Nephron (organoid): ENCODE measurements around the gene ADCY2.

Experiments
- H3K27ac Mint-ChIP-seq, 3 experiments: 2 replicates each; pipeline ENCODE4 v1.8.0; 2020; ENCODE audit warnings: mixed read lengths in 3 of 3, mild to moderate bottlenecking in 2 of 3, moderate library complexity in 1 of 3
- H3K27me3 Mint-ChIP-seq: 2 replicates; pipeline ENCODE4 v1.8.0; 2021; ENCODE audit warnings: low read depth, mild to moderate bottlenecking, moderate library complexity, mixed read lengths
- H3K36me3 Mint-ChIP-seq: 2 replicates; pipeline ENCODE4 v1.8.0; 2020; ENCODE audit warnings: low read depth, mixed read lengths
- H3K4me1 Mint-ChIP-seq: 2 replicates; pipeline ENCODE4 v1.8.0; 2020; ENCODE audit warnings: mixed read lengths
- H3K4me3 Mint-ChIP-seq, 3 experiments: 2 replicates each; pipeline ENCODE4 v1.8.0; 2020; ENCODE audit warnings: mild to moderate bottlenecking in 3 of 3, mixed read lengths in 3 of 3, moderate library complexity in 2 of 3
- H3K9me3 Mint-ChIP-seq: 2 replicates; pipeline ENCODE4 v1.8.0; 2020; ENCODE audit warnings: mixed read lengths
- TF ChIP-seq, protein P1 (sequence below), 3 experiments: fragments of 200-600 bp; sonication (generic); IDR thresholded peaks; one replicate each; pipeline ENCODE4 v1.5.0; 2021; ENCODE audit warnings: antibody characterized with exemption in 3 of 3; ENCODE audit not compliant: unreplicated experiment in 3 of 3

The ADCY2 gene

DNA sequence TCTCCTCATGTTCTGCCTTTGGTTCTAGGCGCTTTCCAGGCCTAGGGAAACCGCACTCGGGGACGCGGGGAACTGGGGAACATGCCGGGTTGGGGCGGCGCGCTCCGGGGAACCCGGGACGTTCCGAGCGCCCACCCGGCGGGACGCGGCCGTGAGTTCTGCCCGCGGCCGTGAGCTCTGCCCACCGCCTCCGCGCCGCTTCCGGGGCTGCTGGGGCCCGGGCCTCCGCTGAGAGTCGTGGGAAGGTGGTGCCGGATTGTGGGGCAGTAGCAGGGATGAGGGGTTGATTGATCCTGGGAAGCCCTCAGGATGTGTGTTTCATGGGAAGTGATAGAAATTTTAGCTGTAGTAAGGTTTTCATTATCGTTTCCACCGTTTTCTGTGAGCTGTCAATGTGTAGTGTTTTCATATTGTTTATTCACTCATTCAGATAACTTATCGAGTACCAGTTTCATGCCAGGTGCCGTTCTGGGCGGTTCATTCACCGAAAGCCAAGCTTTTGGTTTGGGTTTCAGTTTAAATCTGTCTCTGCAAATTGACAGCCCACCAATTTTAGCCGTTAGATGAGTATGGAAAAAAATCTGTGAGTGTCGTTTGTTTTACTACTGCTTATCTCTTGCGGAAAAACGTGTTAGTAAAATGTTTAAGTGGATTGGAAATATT lies 473.7 kb downstream of the ADCY2 start:
- peak overlapping the region in 2 of 3 experiments; percentile 26 to 68 for H3K27ac Mint-ChIP-seq

DNA sequence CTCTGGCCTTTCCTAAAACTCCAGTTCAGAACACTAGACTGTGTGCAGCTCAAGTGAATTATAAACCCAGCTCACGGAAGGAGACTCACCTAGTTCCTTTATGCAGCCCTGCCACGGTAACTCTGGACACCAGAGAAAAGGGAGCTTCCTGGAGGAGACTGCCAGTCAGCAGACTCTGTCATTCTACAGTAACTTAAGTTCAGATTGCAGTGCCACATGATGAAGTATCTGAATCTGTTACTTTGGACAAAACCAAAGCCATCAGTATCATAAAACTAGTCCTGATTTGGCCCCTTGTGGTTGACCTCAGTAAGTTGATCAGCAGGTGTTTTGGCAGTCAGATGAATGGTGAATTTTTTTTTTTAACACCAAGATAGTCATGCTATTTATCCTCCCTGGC lies 475.7 kb downstream of the ADCY2 start:
- no peaks in the 10 kb centered on the region for H3K27me3 Mint-ChIP-seq
- peaks cover 20% of the 10 kb centered on the region for H3K36me3 Mint-ChIP-seq
- TF ChIP-seq, protein P1, sequence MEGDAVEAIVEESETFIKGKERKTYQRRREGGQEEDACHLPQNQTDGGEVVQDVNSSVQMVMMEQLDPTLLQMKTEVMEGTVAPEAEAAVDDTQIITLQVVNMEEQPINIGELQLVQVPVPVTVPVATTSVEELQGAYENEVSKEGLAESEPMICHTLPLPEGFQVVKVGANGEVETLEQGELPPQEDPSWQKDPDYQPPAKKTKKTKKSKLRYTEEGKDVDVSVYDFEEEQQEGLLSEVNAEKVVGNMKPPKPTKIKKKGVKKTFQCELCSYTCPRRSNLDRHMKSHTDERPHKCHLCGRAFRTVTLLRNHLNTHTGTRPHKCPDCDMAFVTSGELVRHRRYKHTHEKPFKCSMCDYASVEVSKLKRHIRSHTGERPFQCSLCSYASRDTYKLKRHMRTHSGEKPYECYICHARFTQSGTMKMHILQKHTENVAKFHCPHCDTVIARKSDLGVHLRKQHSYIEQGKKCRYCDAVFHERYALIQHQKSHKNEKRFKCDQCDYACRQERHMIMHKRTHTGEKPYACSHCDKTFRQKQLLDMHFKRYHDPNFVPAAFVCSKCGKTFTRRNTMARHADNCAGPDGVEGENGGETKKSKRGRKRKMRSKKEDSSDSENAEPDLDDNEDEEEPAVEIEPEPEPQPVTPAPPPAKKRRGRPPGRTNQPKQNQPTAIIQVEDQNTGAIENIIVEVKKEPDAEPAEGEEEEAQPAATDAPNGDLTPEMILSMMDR (IDR thresholded peaks at IDR 0.05; ENCODE audit: unreplicated experiment in 3 of 3) = no peak
- H3K4me3 Mint-ChIP-seq = peak overlapping the region; percentile 30 to 74 (median 60)
- H3K27ac Mint-ChIP-seq = peak overlapping the region in 1 of 3 experiments; percentile 10
- H3K4me1 Mint-ChIP-seq = peaks cover 21% of the 10 kb centered on the region
- H3K9me3 Mint-ChIP-seq = no peaks in the 10 kb centered on the region

More for the DNA sequence above, 473.7 kb downstream of the ADCY2 start:
- Mint-ChIP-seq H3K4me1 (peaks cover 27% of the 10 kb centered on the region), H3K36me3 (peaks cover 20% of the 10 kb centered on the region), H3K9me3 (no peaks in the 10 kb centered on the region), H3K27me3 (no peaks in the 10 kb centered on the region), H3K4me3 (peak overlapping the region; percentile 93 to 95 (median 94))
- TF ChIP-seq, protein P1 (IDR thresholded peaks at IDR 0.05; ENCODE audit: unreplicated experiment in 3 of 3) = no peak

DNA sequence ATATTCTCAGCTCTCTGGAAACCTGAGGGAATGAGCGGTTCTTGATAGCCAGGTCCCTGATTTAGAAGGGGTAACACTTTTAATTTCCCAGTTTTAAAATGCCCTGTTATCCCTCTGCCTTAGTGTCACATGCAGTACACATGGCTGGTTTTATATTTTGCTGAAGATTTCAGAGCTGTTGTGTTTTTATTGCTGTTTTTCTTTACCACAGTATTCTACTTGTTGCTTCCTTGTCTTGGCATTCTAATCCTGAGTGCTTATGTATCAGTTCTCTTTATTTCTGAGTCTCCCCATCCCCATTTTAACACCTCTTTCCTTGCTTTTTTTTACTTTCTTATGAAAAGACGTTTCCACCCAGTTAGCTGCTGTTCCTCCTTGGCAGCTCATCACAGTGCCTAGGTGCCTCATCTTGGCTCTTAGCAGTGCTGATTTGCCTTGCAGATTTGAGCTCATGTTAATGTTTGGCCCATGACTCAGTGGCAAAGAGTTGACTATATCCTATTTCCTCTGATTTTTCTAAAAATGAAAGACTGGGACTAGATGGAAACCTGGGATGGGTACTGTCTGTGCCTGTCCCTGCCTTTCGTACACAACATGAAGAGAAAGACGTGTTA lies 476.7 kb downstream of the ADCY2 start:
- Mint-ChIP-seq H3K27me3 (no peaks in the 10 kb centered on the region), H3K27ac (peak overlapping the region in 1 of 3 experiments; percentile 35), H3K4me1 (peaks cover 13% of the 10 kb centered on the region), H3K36me3 (peaks cover 23% of the 10 kb centered on the region), H3K9me3 (no peaks in the 10 kb centered on the region), H3K4me3 (peak overlapping the region; percentile 8 to 18 (median 11))
- TF ChIP-seq, protein P1 (IDR thresholded peaks at IDR 0.05; ENCODE audit: unreplicated experiment in 3 of 3) = no peak

DNA sequence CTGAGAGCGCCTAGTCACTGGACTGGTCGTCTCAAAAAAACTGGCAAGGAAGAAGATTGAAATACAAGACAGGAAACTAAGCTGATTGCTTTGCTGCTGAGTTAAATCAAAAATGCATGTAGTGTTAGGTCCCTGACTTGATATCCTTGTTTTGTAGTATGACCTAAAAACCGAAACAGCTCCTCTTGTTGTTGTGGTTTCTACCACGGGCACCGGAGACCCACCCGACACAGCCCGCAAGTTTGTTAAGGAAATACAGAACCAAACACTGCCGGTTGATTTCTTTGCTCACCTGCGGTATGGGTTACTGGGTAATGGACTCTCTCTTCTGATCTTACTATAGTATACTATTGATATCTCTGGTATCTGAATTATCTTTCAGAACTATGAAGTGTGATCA lies 477.3 kb downstream of the ADCY2 start:
- Mint-ChIP-seq H3K9me3 (no peaks in the 10 kb centered on the region), H3K27me3 (no peaks in the 10 kb centered on the region), H3K27ac (no peak overlapping the region), H3K36me3 (peaks cover 29% of the 10 kb centered on the region), H3K4me3 (peak overlapping the region in 1 of 3 experiments; percentile 48), H3K4me1 (peaks cover 13% of the 10 kb centered on the region)
- TF ChIP-seq, protein P1 (IDR thresholded peaks at IDR 0.05; ENCODE audit: unreplicated experiment in 3 of 3) = no peak

DNA sequence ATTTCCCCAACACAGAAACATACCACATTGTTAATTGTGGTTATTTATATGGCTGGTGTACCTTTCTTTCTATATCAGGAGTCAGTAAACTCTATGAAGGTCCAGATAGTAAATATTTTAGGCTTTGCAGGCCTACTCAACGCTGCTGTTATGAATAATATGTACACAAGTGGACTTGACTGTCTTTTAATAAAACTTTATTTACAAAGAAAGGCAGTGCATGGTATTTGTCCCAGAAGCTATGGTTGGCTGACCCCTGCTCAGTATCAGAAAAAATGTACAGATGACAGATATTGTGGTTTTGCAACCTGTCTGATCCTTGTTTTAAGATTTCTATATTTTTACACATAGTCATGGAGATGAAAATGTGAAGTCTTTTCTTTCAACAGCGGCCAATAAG lies 478.7 kb downstream of the ADCY2 start:
- H3K4me3 Mint-ChIP-seq = no peak overlapping the region
- TF ChIP-seq, protein P1 (IDR thresholded peaks at IDR 0.05; ENCODE audit: unreplicated experiment in 3 of 3) = no peak
- no peaks in the 10 kb centered on the region for H3K27me3 Mint-ChIP-seq
- no peaks in the 10 kb centered on the region for H3K9me3 Mint-ChIP-seq
- no peak overlapping the region for H3K27ac Mint-ChIP-seq
- H3K36me3 Mint-ChIP-seq = peaks cover 35% of the 10 kb centered on the region
- peaks cover 12% of the 10 kb centered on the region for H3K4me1 Mint-ChIP-seq
